Measurements from ENCODE around the gene RBMS2.
"Not testable (repeated sequence)": the region's sequence is repeated elsewhere in the genome, so short reads cannot be mapped to it uniquely, and the experiment has no call there.

The RBMS2 gene

GRCh38 chr12:56518570-56518969 is 3.0 kb upstream of the RBMS2 start:
- no peak for DNase-seq

GRCh38 chr12:56520048-56520447 is 1.6 kb upstream of the RBMS2 start:
- DNase-seq: no peak

GRCh38 chr12:56520506-56520905 is 1.1 kb upstream of the RBMS2 start:
- no peak for DNase-seq

- no peak for DNase-seq
Measured at GRCh38 chr12:56521209-56521589, 421 bp upstream of the RBMS2 start.

- DNase-seq: peak; percentile 47
Measured at GRCh38 chr12:56522411-56523193, 982 bp downstream of the RBMS2 start.

GRCh38 chr12:56528846-56529245 is 7.2 kb downstream of the RBMS2 start:
- no peak for DNase-seq

- DNase-seq: no peak
Measured at GRCh38 chr12:56529656-56530055, 8.0 kb downstream of the RBMS2 start.

- DNase-seq: no peak
Measured at GRCh38 chr12:56530390-56531055, 8.9 kb downstream of the RBMS2 start.

- DNase-seq: no peak
Measured at GRCh38 chr12:56537546-56537945, 15.9 kb downstream of the RBMS2 start.

- no peak for DNase-seq
Measured at GRCh38 chr12:56541631-56542030, 20.0 kb downstream of the RBMS2 start.

- no peak for DNase-seq
Measured at GRCh38 chr12:56542164-56542563, 20.5 kb downstream of the RBMS2 start.

- DNase-seq: no peak
Measured at GRCh38 chr12:56545023-56545604, 23.5 kb downstream of the RBMS2 start.

GRCh38 chr12:56546680-56547079 is 25.1 kb downstream of the RBMS2 start:
- no peak for DNase-seq

GRCh38 chr12:56551070-56551469 is 29.4 kb downstream of the RBMS2 start:
- no peak for DNase-seq

- DNase-seq: peak; percentile 66
Measured at GRCh38 chr12:56565510-56566101, 44.0 kb downstream of the RBMS2 start.

- DNase-seq: no peak
Measured at GRCh38 chr12:56568146-56568545, 46.5 kb downstream of the RBMS2 start.

GRCh38 chr12:56571121-56571520 is 49.5 kb downstream of the RBMS2 start:
- peak; percentile 21 for DNase-seq

- DNase-seq: peak; percentile 37
Measured at GRCh38 chr12:56572288-56572687, 50.7 kb downstream of the RBMS2 start.

GRCh38 chr12:56574210-56574609 is 52.6 kb downstream of the RBMS2 start:
- DNase-seq: no peak

- DNase-seq: not testable (repeated sequence)
Measured at GRCh38 chr12:56577248-56577647, 55.6 kb downstream of the RBMS2 start.

- no peak for DNase-seq
Measured at GRCh38 chr12:56578983-56579546, 57.4 kb downstream of the RBMS2 start.

- DNase-seq: no peak
Measured at GRCh38 chr12:56581418-56582145, 60.0 kb downstream of the RBMS2 start.

- DNase-seq: no peak
Measured at GRCh38 chr12:56585098-56585497, 63.5 kb downstream of the RBMS2 start.

Data from NCI-H82 (cell line).